ENCODE measurements around the gene IGFBP6.

DNA sequence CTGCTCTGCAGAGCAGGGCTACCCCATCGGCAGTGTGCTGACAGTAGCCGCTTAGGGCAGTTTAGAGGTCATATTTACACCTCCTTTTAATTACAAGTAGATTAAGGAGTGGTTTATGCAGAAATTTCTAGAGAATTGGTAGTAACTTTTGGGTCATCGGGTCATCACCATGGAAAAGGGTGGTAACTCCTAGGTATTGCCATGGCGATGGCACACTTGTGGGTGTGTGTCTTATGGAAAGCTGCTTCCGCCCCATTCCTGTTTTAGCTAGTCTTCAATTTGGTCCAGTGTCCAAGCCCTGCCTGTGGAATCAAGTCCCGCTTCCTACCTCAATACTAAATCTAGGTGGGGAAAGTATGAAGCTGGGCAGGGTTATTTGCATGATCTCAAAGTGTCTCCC lies 53.6 kb downstream of the IGFBP6 start:
- TF ChIP-seq, protein P1, sequence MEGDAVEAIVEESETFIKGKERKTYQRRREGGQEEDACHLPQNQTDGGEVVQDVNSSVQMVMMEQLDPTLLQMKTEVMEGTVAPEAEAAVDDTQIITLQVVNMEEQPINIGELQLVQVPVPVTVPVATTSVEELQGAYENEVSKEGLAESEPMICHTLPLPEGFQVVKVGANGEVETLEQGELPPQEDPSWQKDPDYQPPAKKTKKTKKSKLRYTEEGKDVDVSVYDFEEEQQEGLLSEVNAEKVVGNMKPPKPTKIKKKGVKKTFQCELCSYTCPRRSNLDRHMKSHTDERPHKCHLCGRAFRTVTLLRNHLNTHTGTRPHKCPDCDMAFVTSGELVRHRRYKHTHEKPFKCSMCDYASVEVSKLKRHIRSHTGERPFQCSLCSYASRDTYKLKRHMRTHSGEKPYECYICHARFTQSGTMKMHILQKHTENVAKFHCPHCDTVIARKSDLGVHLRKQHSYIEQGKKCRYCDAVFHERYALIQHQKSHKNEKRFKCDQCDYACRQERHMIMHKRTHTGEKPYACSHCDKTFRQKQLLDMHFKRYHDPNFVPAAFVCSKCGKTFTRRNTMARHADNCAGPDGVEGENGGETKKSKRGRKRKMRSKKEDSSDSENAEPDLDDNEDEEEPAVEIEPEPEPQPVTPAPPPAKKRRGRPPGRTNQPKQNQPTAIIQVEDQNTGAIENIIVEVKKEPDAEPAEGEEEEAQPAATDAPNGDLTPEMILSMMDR (IDR thresholded peaks at IDR 0.05) = no peak
- TF ChIP-seq EZH2 (IDR thresholded peaks at IDR 0.05; ENCODE audit: borderline replicate concordance, insufficient read depth, low read depth, low read length, poor library complexity, severe bottlenecking) = no peak

Data from B cell (primary cell).